ENCODE results near the gene CEP170B.

Gene CEP170B

GRCh38 chr14:104865081-104865630, at the start of gene CEP170B:
Gene CEP170B, plus strand, starts transcription at chr14:104865268. Its CDS starts 3,183 bp downstream, at chr14:104868451.
- Mint-ChIP-seq H3K36me3 (ENCODE audit: low read depth) (no peaks in the 10 kb centered on the region), H3K27ac (no peak within 1 kb of the TSS), H3K27me3 (peaks cover 16% of the 10 kb centered on the region), H3K4me1 (ENCODE audit: low read depth) (no peaks in the 10 kb centered on the region), H3K9me3 (no peaks in the 10 kb centered on the region), H3K4me3 (peak within 1 kb of the TSS; percentile 61)

GRCh38 chr14:104816616-104816884, 48.5 kb upstream of the CEP170B start:
- Mint-ChIP-seq H3K4me3 (peak overlapping the region; percentile 93), H3K36me3 (ENCODE audit: low read depth) (peaks cover 16% of the 10 kb centered on the region), H3K4me1 (ENCODE audit: low read depth) (peaks cover 20% of the 10 kb centered on the region), H3K27me3 (no peaks in the 10 kb centered on the region), H3K27ac (peak overlapping the region; percentile 92), H3K9me3 (no peaks in the 10 kb centered on the region)

- H3K27me3 Mint-ChIP-seq, result no peaks in the 10 kb centered on the region
- H3K4me1 Mint-ChIP-seq (ENCODE audit: low read depth), result peaks cover 20% of the 10 kb centered on the region
- H3K9me3 Mint-ChIP-seq, result no peaks in the 10 kb centered on the region
- no peak overlapping the region for H3K27ac Mint-ChIP-seq
- peaks cover 16% of the 10 kb centered on the region for H3K36me3 Mint-ChIP-seq (ENCODE audit: low read depth)
- no peak overlapping the region for H3K4me3 Mint-ChIP-seq
Observed at GRCh38 chr14:104817930-104818713, 46.9 kb upstream of the CEP170B start.

GRCh38 chr14:104818714-104819161, 46.3 kb upstream of the CEP170B start:
- no peaks in the 10 kb centered on the region for H3K9me3 Mint-ChIP-seq
- H3K4me1 Mint-ChIP-seq (ENCODE audit: low read depth), result peaks cover 19% of the 10 kb centered on the region
- peaks cover 15% of the 10 kb centered on the region for H3K36me3 Mint-ChIP-seq (ENCODE audit: low read depth)
- H3K27ac Mint-ChIP-seq, result no peak overlapping the region
- H3K4me3 Mint-ChIP-seq, result no peak overlapping the region
- no peaks in the 10 kb centered on the region for H3K27me3 Mint-ChIP-seq

- H3K4me3 Mint-ChIP-seq, result no peak overlapping the region
- H3K9me3 Mint-ChIP-seq, result peaks cover 1% of the 10 kb centered on the region
- H3K4me1 Mint-ChIP-seq (ENCODE audit: low read depth), result peaks cover 14% of the 10 kb centered on the region
- no peak overlapping the region for H3K27ac Mint-ChIP-seq
- no peaks in the 10 kb centered on the region for H3K27me3 Mint-ChIP-seq
- H3K36me3 Mint-ChIP-seq (ENCODE audit: low read depth), result peaks cover 13% of the 10 kb centered on the region
Observed at GRCh38 chr14:104819361-104819781, 45.7 kb upstream of the CEP170B start.

GRCh38 chr14:104820669-104821228, 44.3 kb upstream of the CEP170B start:
- peaks cover 19% of the 10 kb centered on the region for H3K36me3 Mint-ChIP-seq (ENCODE audit: low read depth)
- peaks cover 23% of the 10 kb centered on the region for H3K4me1 Mint-ChIP-seq (ENCODE audit: low read depth)
- H3K9me3 Mint-ChIP-seq, result peaks cover 9% of the 10 kb centered on the region
- peaks cover 11% of the 10 kb centered on the region for H3K27me3 Mint-ChIP-seq
- H3K4me3 Mint-ChIP-seq, result no peak overlapping the region
- no peak overlapping the region for H3K27ac Mint-ChIP-seq

GRCh38 chr14:104821229-104821945, 43.7 kb upstream of the CEP170B start:
- H3K4me3 Mint-ChIP-seq, result no peak overlapping the region
- peaks cover 27% of the 10 kb centered on the region for H3K4me1 Mint-ChIP-seq (ENCODE audit: low read depth)
- H3K27me3 Mint-ChIP-seq, result peaks cover 11% of the 10 kb centered on the region
- H3K36me3 Mint-ChIP-seq (ENCODE audit: low read depth), result peaks cover 19% of the 10 kb centered on the region
- H3K27ac Mint-ChIP-seq, result no peak overlapping the region
- peaks cover 9% of the 10 kb centered on the region for H3K9me3 Mint-ChIP-seq

- Mint-ChIP-seq H3K27me3 (peaks cover 11% of the 10 kb centered on the region), H3K9me3 (peaks cover 9% of the 10 kb centered on the region), H3K4me3 (no peak overlapping the region)
Observed at GRCh38 chr14:104821971-104822608, 43.0 kb upstream of the CEP170B start.

GRCh38 chr14:104822821-104823615, 42.0 kb upstream of the CEP170B start:
- H3K9me3 Mint-ChIP-seq, result peaks cover 9% of the 10 kb centered on the region
- no peak overlapping the region for H3K4me3 Mint-ChIP-seq
- no peak overlapping the region for H3K27ac Mint-ChIP-seq
- peaks cover 11% of the 10 kb centered on the region for H3K36me3 Mint-ChIP-seq (ENCODE audit: low read depth)
- H3K4me1 Mint-ChIP-seq (ENCODE audit: low read depth), result peaks cover 22% of the 10 kb centered on the region
- H3K27me3 Mint-ChIP-seq, result peaks cover 14% of the 10 kb centered on the region

More at GRCh38 chr14:104821971-104822608, 43.0 kb upstream of the CEP170B start:
- Mint-ChIP-seq H3K36me3 (ENCODE audit: low read depth) (peaks cover 19% of the 10 kb centered on the region), H3K27ac (no peak overlapping the region), H3K4me1 (ENCODE audit: low read depth) (peaks cover 25% of the 10 kb centered on the region)

- Mint-ChIP-seq H3K27ac (peak overlapping the region; percentile 10), H3K27me3 (peaks cover 14% of the 10 kb centered on the region), H3K36me3 (ENCODE audit: low read depth) (peaks cover 7% of the 10 kb centered on the region), H3K4me3 (peak overlapping the region; percentile 31), H3K9me3 (peaks cover 9% of the 10 kb centered on the region), H3K4me1 (ENCODE audit: low read depth) (peaks cover 22% of the 10 kb centered on the region)
Observed at GRCh38 chr14:104824353-104824997, 40.6 kb upstream of the CEP170B start.

GRCh38 chr14:104826189-104826860, 38.7 kb upstream of the CEP170B start:
- Mint-ChIP-seq H3K9me3 (peaks cover 9% of the 10 kb centered on the region), H3K27me3 (peaks cover 14% of the 10 kb centered on the region), H3K27ac (no peak overlapping the region), H3K36me3 (ENCODE audit: low read depth) (peaks cover 7% of the 10 kb centered on the region), H3K4me1 (ENCODE audit: low read depth) (peaks cover 22% of the 10 kb centered on the region), H3K4me3 (peak overlapping the region; percentile 68)

GRCh38 chr14:104826861-104827176, 38.2 kb upstream of the CEP170B start:
- H3K4me1 Mint-ChIP-seq (ENCODE audit: low read depth), result peaks cover 22% of the 10 kb centered on the region
- H3K27me3 Mint-ChIP-seq, result peaks cover 14% of the 10 kb centered on the region
- H3K36me3 Mint-ChIP-seq (ENCODE audit: low read depth), result peaks cover 7% of the 10 kb centered on the region
- H3K27ac Mint-ChIP-seq, result no peak overlapping the region
- peak overlapping the region; percentile 65 for H3K4me3 Mint-ChIP-seq
- H3K9me3 Mint-ChIP-seq, result peaks cover 9% of the 10 kb centered on the region
